Smooth muscle cell of the brain vasculature (primary cell): ENCODE results near the gene GNB2.
A peak's percentile ranks its signal among the peaks of the same experiment; 100 is the strongest.

ENCODE experiments used
- DNase-seq: peaks from one replicate; pipeline ENCODE4 v3.0.0-alpha.2; 2012; ENCODE audit warnings: low read depth, low spot score

The GNB2 gene

DNA sequence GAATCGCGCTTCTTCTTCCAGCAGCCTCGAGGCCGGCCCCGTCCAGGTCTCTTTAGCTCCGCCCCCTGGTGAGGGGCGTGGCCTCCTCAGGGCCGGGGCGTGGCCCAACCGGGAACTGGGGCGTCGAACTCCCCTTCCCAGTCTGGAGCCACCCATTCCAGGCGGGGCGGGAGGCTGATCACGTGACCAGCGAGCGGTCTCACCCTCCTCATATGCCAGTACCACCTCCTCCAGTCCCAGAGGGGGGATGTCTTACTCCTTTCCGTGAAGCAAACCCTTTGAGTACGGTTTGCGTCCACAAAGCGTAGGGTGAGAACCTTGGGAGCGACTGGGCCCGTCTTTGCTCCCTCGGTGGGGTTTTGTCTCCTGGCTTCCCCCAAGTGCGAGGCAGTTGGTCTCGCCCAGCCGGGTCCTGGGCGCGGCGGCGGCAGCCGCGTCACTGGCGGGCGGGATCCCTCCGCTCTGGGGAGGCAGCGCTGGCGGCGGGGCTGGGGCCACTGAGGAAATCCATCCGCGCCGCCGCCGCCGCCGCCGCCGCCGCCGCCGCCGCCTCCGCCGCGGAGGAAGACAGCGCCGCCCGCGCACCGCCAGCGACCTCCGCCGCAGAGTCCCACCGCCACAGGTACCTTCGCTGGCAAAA is at the start of gene GNB2:
Gene GNB2 (plus strand): TSS at position 439 of the 640 bp plus-strand sequence. CDS start 2,526 bp downstream, outside the sequence.
- DNase-seq = peak; percentile 98

DNA sequence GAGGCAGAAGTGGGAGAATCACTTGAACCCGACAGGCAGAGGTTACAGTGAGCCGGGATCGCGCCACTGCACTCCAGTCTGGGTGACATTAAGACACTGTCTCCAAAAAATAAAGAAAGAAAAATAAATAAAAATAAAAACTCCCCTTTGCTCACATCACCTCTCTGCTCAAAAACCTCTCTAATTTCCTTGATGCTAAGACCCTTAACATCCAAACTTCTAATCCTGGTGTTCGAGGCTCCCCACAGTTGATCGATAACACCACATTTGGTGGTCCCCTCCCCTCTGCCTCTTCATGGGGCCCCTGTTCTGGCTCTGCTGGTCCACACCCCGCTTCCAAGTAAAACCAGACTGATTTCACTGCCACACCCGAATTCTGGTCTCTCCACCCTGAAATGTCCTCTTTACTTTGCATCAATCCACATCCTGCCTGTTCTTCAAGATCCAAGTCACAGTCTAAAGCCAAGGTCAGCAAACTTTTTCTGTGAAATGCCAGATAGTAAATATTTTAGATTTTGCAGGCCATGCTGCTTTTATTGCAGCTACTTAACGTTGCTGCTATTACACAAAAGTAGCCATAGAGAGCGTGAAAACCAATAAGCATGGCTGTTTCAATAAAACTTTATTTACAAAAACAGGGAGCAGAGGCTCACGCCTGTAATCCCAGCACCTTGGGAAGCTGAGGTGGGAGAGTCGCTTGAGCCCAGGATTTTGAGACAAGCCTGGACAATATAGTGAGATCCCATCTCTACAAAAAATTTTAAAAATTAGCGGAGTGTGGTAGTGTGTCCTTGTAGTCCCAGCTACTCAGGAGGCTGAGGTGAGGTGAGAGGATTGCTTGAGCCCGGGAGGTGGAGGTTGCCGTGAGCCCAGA is 49.4 kb upstream of the GNB2 start:
- no peak for DNase-seq

DNA sequence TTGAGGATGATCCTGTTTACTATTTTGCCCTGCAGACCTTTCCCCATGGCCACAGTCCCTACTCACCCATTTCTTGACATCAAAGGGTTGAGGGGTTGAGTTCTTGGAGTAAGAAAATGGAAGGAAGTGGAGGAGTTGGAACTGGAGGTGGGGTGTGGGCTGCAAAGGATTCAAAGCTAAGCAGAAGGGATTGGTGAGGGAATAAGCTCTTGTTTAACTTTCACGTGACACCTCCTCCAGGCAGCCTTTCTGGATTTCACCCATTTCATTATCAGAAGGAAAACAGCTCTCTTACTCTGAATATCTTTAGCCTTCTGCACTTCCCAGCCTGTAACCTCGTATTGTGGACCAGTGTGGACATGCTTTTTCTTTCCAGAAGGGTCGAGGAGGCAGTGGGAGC is 47.5 kb upstream of the GNB2 start:
- no peak for DNase-seq

DNA sequence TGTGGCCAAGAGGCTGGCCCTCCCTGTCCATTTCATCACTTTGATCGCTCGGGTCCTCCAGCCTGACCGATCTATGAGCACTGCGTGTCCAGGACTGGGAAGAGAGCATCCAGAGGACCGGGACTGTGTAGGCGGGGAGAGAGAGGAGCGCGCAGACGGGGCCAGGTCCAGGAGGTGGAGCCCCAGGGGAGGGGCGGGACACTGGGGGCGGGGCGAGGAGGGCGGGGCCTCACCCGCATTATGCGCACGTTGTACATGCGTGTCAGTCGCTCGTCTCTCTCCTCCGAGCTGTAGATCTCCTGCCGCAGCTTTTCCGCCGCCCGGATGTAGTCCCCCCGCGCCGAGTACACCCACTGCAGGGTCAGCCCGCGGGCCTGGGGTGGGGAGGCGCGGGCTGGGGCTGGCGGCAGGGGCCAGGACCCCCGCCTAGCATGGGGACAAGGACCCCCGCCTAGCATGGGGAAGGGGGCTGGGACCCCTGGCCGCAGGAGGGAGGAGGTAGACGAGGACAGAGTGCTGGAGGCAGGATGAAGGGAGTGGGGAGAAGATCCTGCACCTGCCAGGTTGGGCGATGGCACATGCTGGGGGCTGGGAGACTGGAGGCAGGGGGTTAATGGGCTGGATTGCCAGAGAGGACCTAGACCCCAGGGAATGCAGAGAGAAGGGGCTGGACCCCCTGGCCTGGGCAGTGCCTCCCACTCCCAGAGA is 46.9 kb upstream of the GNB2 start:
- no peak for DNase-seq

DNA sequence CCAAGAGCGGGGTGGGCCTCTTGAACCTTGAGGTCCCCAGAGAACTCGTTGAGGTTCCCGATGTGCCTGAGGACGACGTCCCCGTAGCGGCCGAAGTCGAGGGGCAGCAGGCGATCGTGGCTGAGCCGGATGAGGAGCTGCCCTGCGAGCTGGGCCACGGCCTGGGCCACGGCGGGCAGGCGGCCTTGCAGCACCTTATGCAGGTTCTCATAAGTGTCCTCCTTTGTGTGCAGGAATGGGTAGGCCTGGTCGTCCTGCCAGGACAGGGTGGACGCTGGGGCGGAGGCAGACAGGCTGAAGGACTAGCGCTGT is 46.3 kb upstream of the GNB2 start:
- DNase-seq = no peak

DNA sequence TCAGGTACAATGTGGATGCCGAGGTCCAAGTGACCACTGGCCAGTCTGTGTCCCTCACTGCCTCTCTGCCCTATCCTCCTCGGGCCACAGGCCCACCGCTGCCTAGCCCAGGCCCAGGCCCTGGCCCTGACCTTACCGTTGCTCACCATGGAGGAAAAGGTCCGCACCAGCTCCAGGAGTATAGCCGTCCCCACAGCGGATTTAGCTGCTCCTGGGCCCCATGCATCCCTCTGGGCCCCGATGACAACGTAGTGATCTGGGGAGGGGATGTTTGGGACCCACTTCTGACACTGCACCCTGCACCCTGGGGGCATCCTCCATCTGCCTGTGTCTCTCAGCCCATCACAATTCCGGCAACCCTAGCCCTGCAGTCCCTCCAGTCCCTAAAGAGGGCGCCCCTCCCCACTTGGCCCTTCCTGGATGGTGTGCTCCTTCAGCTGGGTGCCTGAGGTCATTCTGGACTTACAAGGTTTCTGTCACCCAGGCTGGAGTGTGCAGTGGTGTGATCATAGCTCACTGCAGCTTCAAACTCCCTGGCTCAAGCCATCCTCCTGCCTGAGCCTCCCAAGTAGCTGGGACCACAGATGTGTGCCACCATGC is 44.3 kb upstream of the GNB2 start:
- no peak for DNase-seq

DNA sequence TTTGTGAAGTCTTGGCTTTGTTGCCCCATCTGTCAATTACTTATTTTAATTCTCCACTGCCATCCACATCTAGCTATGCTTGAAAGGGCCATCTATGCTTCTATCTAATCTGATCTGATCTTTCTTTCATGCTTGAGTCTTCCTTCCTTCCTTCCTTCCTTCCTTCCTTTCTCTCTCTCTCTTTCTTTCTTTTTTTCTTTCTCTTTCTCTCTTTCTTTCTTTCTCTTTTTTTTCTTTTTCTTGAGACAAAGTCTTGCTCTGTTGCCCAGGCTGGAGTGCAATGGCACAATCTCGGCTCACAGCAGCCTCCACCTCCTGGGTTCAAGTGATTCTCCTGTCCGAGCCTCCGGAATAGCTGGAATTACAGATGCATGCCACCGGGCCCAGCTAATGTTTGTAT is 43.5 kb upstream of the GNB2 start:
- no peak for DNase-seq

DNA sequence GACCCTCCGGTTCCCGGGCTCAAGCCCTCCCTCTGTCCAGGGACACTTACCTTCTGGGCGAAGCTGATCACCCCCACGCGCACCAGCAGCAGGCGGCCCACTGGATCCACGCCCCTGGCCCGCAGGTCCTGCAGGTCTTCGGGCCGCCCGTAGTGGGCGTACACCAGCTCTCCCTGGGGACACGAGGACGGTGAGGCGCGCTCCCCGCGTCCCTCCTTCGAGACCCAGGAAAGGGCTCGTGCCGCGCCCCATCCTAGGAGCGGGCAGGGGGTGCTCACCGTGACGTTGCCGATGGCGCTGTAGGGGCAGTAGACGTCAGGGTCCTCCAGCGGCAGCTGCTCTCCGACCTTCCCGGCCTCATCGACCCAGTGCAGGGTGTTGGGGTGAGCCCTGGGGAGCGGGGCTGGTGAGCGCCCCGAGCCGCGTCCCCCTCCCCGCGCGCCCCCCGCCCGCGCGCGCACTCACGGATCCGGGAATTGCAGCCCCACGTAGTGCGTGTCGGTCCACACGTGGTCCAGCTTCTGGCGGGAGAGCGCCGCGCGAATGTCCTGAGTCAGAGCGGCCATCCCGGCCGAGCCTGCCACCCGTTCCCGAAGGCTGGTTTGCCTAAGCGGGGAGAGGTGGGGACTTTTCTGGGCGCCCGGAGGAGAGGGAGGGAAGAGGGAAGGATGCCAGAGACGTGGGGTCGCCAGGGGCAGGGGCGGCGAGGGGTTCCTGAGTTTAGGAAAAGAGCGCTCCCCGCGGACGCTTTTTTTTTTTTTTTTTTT is 40.4 kb upstream of the GNB2 start:
- DNase-seq = no peak

DNA sequence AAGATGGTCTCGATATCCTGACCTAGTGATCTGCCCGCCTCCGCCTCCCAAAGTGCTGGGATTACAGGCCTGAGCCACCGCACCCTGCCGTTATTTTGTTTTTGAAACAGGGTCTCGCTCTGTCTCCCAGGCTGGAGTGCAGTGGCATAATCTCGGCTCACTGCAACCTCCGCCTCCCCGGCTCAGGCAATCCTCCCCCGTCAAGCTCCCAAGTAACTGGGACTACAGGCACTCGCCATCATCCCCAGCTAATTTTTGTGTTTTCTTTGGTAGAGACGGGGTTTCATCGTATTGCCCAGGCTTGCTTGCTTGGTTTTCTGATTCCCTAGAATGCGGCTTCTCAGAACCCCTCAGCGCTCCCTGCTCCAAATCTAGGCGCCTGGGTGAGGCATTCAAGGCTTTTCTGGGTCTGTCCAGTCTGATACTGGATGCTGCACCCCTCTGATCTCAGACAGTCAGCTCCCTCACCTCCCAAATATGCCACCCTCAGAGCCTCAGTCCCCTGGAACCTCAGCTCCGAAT is 33.5 kb upstream of the GNB2 start:
- DNase-seq = no peak

DNA sequence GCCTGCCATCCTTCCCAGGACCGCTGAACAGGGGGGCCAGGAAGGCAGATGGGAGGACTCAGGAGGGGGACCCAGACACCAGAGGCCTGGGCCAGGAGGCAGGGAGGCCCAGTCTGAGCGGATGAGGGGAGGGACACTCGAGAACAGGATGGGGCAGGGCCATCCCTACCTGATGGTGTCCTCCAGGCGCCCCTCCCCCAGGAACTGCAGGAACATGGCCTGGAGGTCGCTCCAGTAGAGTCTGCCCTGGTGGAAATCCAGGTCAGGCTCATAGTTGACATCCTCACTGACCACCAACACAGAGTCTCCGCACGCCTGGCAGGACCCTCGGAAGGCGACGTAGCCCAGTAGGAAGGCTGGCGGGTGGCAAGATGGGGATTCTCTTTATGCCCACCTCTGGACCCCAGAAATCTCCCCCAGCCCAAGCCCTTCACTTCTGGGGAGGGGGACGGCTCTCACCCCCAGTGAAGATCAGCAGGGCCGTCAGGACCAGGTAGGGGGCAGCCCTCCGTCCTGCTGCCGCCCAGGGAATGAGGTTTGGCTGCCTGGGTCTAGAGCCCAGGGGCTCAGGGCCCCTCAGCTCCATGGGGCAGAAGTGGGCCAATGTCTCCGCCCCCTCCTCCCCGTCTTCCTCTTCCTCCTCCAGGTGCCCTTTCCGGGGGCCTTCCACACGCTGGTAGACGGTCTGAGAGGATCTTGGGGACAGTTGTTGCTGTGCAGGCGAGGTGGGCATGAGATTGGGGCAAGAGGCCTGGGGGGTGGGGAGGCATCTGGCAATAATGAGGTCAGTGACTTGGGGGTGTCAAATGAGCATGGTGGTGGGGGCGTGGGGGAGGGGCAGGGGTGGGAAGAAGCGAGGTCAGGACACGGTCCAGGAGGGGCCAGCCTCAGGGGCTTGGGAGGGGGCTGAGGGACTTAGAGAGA is 32.8 kb upstream of the GNB2 start:
- no peak for DNase-seq

DNA sequence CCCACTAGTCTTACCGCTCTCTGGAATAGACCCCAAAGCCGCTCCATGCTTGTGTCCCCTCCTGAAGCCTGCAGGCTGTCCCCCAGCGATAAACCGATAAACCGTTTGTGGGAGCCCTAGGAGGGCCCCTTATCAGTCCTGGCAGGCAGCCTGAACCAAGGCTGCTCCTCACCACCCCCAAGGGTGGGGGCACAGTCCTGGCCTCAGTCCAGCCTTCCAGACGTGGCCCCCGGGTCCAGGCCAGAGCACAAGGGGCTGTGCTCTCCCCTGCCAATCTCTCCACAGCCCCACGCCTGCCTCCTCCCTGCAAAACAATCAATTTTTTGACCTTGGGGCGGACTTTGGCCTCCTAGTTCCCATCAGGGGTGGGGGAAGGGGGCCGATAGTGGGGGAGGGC is 32.1 kb upstream of the GNB2 start, which contains the start of gene TFR2:
Gene TFR2 (minus strand): TSS at position 90 of the 397 bp plus-strand sequence. CDS start 43 bp downstream, at position 47.
- DNase-seq = no peak

DNA sequence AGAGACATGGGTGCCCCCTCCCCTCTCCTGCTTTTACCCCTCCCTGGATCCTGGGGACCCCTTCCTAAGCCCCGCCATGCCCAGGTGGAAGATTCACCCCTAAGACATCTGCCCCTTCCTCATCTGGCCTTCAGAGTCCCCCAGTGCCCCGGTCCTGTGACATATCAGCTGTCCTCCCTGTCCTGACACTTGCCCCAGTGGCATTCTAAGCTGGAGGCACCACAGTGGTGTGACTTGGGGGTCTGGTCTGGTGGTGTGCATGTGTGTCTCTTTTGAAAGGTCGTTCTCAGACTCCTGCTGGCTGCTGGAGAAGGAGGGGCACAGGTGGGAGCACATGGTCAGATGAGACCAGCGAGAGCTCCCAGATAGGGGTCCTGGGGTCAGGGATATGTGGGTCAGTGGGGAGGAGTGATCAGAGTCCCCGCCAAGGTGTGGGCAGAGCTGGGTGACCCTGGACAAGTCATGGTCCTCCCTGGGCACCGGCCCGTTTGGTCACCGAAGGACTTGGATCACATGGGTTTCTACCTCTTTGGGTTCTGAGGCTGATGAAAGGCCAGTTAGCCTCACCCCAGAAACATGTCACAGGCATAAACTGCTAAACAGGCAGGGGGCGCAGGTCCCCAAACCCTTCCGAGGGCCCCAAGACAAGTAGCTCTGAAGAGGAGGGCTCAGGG is 31.5 kb upstream of the GNB2 start:
- no peak for DNase-seq

DNA sequence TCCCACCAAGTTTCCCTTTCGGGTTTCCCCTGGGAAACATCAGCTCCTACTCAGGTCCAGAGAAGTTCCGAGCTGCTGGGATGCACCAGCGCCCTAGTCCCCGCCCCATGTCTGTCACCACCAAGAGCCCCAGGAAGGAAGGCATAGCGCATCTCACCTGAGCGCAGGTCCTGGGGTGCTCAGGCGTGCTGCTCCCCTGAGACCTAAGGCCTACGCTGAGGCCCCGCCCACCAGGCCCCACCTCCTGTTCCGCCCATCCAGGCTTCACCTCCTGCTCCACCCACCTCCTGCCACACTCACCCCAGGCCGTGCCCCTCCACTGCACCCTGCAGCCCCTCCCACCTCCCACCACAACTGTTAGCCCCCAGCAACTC is 31.0 kb upstream of the GNB2 start:
- no peak for DNase-seq

DNA sequence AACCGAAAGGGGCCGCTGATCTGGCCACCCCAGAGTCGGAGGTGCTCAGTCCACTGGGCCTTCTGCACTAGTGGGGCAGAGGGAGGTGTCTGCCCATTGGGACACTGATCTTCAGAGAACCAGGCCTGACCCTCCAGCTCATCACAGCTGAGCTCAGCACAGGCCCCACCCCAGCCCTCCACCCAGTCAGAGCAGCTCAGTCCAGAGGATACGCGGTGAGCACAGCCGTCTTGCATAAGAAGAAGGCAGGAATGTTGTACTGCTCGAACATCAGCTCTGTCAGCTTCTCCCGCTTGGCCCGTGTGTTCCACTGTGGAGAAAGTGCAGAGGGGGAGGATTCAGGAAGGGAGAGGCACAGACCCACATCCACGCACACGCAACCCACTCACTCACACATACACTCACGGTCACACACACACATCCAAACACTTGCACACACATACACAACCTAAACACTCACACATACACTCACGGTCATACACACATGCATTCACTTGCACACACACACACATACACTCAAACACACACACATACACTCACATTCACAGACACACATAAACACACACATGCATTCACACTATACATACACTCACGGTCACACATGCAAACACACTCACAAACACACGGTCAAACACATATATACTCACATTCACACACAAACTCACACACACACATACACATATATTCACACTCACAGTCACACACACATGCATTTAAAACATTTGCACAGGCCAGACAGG is 23.5 kb upstream of the GNB2 start:
- no peak for DNase-seq

DNA sequence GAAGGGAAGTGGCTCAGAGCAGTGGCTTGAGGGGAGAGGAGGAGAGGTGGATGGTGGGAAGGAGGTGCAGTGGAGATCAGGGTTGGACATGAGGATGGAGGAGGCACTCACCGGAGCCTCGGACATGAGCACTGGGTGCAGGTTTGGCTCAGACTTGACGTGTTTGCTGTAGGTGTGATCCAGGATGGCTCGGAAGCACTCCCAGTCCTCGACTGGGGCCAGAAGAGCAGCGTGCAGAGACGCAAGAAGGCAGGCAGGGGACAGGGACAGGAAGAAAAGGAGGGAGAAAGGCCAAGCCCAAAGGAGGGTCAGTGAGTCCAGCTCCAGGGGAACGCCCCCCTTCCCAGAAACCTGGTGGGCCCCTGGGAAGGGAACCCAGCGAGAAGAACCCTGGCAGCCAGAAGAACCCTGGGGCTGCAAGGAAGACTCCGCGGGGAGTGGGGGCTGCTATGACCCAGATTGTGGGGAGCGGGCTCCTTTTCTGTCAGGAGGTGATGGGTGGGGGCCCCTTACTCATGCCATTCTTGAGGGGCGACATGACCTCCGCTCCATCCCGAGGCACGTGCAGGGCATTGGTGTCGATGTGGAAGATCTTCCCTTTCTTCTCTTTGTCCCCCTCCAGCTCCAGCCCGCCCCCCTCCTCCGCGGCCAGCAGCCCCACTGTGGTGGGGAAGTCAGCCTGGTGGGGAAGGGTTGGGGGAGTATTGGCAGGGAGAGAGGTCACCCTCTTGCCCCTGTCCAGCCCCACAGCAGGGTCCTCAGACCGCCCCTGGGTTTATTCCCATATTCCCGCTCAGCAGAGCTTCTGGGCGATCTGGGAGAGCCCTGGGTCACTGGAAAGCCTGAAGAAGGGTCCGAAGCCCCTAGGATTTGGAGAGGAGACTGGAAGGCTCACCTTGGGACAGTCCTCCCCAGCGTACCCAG is 18.4 kb upstream of the GNB2 start:
- DNase-seq = no peak

DNA sequence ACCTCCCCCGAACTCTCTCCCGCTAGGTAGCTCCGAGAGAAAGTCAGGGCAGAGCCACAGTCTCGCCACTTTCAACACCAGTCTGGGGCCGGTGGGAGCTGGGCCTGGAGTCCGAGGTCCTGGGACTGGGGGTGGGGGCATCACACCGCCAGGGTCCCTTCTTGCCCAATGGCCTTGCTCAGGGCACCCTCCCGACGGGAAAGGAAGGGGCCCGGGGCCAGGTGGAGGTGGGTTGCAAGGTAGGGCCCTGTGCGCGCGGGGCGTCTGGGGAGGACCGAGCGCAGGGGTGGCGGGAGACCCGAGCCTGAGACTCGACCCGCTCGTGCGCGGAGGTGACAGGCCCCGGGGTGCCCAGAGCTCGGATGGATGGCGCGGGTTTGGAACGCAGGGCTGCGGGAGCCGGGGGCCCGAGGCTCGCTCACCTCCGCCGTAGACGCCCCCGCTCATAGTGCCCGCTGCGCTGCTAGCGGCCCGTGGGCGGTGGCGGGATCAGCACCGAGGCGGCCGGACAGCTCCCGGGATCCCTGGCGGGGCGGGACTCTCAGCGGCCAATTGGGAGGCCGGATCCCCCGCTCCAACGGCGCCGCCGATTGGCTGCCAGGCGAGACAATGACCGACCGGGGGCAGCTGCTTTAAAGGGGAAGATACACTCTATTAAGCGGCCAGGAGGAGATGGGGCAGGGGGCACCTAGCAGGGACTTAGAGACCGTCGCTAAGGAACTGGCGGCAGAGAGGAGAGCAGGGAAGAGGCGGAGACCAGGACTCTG is 17.4 kb upstream of the GNB2 start, which contains the start of gene ACTL6B:
Gene ACTL6B (minus strand): TSS at position 541 of the 767 bp plus-strand sequence. CDS start 94 bp downstream, at position 447.
- DNase-seq = no peak
